ENCODE data around the gene OR51B4. TPM values are rescaled to one million over a fixed set of nuclear protein-coding genes. Genes with fewer than 3 reads are reported as not detected.

Gene OR51B4
- polyA plus RNA-seq, 2 of the 4 experiments (the other 2 are of a cell fraction) = not detected

DNA sequence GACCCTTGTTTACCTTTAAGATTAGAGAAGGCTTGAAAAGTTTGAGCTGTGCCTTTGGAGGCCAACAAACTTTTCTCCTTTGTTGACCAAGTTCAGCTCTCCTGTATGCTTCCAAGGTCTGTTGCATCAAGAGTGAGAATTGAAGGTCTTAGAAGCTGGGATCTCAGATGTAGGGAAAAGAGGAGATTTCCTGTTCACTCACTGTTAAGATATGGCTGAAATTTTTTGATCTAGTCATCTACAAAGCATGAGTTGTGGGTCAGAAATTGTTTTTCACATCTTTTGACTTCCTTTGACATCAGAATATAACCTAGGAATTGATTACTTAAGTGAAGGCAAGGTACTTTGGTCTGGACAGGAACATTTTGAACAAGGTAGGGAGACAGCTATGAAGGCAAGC is 12.1 kb downstream of the OR51B4 start (continued):
- TF ChIP-seq RNF2 (IDR thresholded peaks at IDR 0.05; ENCODE audit: borderline replicate concordance, low read depth) (no peak), HDAC2 (IDR thresholded peaks at IDR 0.05) (no peak), FOSL2 (IDR thresholded peaks at IDR 0.05) (no peak), FOSL2 (CRISPR knock-in tag; IDR thresholded peaks at IDR 0.05) (no peak), SMC3 (IDR thresholded peaks at IDR 0.05) (no peak), NPAS2 (CRISPR knock-in tag; IDR thresholded peaks at IDR 0.05; ENCODE audit: borderline replicate concordance) (no peak), ZNF302 (CRISPR knock-in tag; IDR thresholded peaks at IDR 0.05) (no peak)

DNA sequence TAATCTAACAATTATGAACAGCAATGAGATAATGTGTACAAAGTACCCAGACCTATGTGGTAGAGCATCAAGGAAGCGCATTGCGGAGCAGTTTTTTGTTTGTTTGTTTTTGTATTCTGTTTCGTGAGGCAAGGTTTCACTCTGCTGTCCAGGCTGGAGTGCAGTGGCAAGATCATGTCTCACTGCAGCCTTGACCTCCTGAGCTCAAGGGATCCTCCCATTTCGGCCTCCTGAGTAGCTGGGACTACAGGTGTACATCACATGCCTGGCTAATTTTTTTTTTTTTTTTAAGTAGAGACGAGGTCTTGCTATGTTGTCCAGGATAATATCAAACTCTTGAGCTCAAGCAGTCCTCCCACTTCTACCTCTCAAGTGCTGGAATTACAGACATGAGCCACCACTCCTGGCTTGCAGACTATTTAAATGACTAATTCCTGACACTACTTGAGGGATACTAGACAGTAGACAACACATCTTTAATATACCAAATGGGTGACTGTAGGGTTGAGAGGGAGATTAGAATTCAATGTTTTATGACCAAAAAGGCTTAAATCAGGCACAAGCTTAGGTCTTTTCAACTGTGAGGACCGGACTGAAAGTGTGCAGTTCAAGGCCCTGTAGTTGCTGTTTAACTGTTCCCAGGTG is 12.7 kb downstream of the OR51B4 start:
- DNase-seq (ENCODE audit: low read depth in 1 of 2, low spot score in 1 of 2) (no peak), ATAC-seq (no peak), FAIRE-seq (no peak)
- Histone ChIP-seq H3K4me3 (no peak overlapping the region), H3K9me3 (no peaks in the 10 kb centered on the region), H3K4me2 (no peak overlapping the region), H3K27ac (no peak overlapping the region; a peak in 1 of 6 replicates), H3K4me1 (no peaks in the 10 kb centered on the region)
- TF ChIP-seq CBX2 (IDR thresholded peaks at IDR 0.05; ENCODE audit: borderline replicate concordance, low read depth) (no peak), JUNB (IDR thresholded peaks at IDR 0.05) (no peak), RAD21 (conservative IDR thresholded peaks at IDR 0.05 in 1 of 2, IDR thresholded peaks at IDR 0.05 in 1 of 2) (no peak)
- TF ChIP-seq, protein P1, sequence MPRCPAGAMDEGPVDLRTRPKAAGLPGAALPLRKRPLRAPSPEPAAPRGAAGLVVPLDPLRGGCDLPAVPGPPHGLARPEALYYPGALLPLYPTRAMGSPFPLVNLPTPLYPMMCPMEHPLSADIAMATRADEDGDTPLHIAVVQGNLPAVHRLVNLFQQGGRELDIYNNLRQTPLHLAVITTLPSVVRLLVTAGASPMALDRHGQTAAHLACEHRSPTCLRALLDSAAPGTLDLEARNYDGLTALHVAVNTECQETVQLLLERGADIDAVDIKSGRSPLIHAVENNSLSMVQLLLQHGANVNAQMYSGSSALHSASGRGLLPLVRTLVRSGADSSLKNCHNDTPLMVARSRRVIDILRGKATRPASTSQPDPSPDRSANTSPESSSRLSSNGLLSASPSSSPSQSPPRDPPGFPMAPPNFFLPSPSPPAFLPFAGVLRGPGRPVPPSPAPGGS (IDR thresholded peaks at IDR 0.05) = no peak
- 77% methylated on average over 6 of the region's 6 CpGs for WGBS (ENCODE audit: missing lambda C conversion rate)
- POLR2A ChIA-PET = no interaction called here
- CTCF ChIA-PET = interaction anchor here (0.7 to 3.9 kb wide), 5 partner anchors 10 to 164 kb away, joined by 3 to 44 read pairs (median 3); no protein-coding TSS in a partner anchor

DNA sequence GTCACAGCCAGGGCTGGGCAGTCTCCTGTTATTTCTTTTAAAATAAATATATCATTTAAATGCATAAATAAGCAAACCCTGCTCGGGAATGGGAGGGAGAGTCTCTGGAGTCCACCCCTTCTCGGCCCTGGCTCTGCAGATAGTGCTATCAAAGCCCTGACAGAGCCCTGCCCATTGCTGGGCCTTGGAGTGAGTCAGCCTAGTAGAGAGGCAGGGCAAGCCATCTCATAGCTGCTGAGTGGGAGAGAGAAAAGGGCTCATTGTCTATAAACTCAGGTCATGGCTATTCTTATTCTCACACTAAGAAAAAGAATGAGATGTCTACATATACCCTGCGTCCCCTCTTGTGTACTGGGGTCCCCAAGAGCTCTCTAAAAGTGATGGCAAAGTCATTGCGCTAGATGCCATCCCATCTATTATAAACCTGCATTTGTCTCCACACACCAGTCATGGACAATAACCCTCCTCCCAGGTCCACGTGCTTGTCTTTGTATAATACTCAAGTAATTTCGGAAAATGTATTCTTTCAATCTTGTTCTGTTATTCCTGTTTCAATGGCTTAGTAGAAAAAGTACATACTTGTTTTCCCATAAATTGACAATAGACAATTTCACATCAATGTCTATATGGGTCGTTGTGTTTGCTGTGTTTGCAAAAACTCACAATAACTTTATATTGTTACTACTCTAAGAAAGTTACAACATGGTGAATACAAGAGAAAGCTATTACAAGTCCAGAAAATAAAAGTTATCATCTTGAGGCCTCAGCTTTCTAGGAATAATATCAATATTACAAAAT is 13.4 kb downstream of the OR51B4 start:
- ATAC-seq (no peak), FAIRE-seq (no peak), DNase-seq (ENCODE audit: low read depth in 1 of 2, low spot score in 1 of 2) (no peak)
- Histone ChIP-seq H3K4me3 (no peak overlapping the region), H3K4me2 (no peak overlapping the region), H3K9me3 (no peaks in the 10 kb centered on the region), H3K4me1 (no peaks in the 10 kb centered on the region), H3K27ac (no peak overlapping the region)
- TF ChIP-seq JUNB (IDR thresholded peaks at IDR 0.05) = no peak
- ChIA-PET CTCF (interaction anchor here (0.7 to 3.9 kb wide), 4 partner anchors 10 to 163 kb away, joined by 3 to 44 read pairs (median 4); no protein-coding TSS in a partner anchor), POLR2A (no interaction called here)
- 63% methylated on average over 7 of the region's 7 CpGs for WGBS (ENCODE audit: missing lambda C conversion rate)

DNA sequence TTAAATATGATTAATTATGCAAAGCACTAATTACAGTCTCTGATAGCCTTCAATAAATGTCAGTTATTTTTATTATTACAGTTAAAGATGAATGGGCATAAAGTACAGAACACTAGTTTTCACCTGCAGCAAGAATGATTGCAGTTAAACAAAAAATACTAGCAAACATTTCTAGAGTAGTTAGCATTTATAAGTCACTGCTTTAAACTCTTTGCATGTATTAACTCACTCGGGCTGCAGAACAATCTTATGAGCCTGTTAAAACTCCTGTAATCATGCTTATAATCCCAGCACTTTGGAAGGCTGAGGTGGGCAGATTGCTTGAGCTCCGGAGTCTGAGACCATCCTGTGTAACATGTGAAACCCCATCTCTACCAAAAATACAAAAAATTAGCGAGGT is 14.8 kb downstream of the OR51B4 start:
- CTCF ChIA-PET = interaction anchor here (0.7 to 1.4 kb wide), 2 partner anchors 56 to 82 kb away, joined by 3 read pairs; no protein-coding TSS in a partner anchor
- Histone ChIP-seq H3K4me2 (no peak overlapping the region), H3K27ac (no peak overlapping the region), H3K4me1 (no peaks in the 10 kb centered on the region), H3K9me3 (no peaks in the 10 kb centered on the region), H3K4me3 (no peak overlapping the region)
- no peak for TF ChIP-seq MAFK (IDR thresholded peaks at IDR 0.05; ENCODE audit: partially characterized antibody)
- TF ChIP-seq GATA3 (IDR thresholded peaks at IDR 0.05; ENCODE audit: borderline replicate concordance) = no peak
- no peak for TF ChIP-seq HOXB5 (CRISPR knock-in tag; IDR thresholded peaks at IDR 0.05)
- no peak for TF ChIP-seq RFX5 (IDR thresholded peaks at IDR 0.05)
- no peak for TF ChIP-seq RAD21 (conservative IDR thresholded peaks at IDR 0.05 in 1 of 2, IDR thresholded peaks at IDR 0.05 in 1 of 2)
- TF ChIP-seq ZFP36 (IDR thresholded peaks at IDR 0.05; ENCODE audit: borderline replicate concordance, partially characterized antibody) = no peak
- TF ChIP-seq TP53 (CRISPR knock-in tag; IDR thresholded peaks at IDR 0.05) = no peak
- TF ChIP-seq JUN (IDR thresholded peaks at IDR 0.05) = no peak
- TF ChIP-seq ZC3H11A (IDR thresholded peaks at IDR 0.05) = no peak
- no peak for TF ChIP-seq NPAS2 (CRISPR knock-in tag; IDR thresholded peaks at IDR 0.05; ENCODE audit: borderline replicate concordance)
- POLR2A ChIA-PET = no interaction called here
- DNase-seq (ENCODE audit: low read depth in 1 of 2, low spot score in 1 of 2) (no peak), ATAC-seq (no peak), FAIRE-seq (no peak)
- 65% methylated on average over 3 of the region's 3 CpGs for WGBS (ENCODE audit: missing lambda C conversion rate)

Data from A549 (cell line).